ENCODE measurements around the gene STRBP.
"Not testable (repeated sequence)": the region's sequence is repeated elsewhere in the genome, so short reads cannot be mapped to it uniquely, and the experiment has no call there.

DNA sequence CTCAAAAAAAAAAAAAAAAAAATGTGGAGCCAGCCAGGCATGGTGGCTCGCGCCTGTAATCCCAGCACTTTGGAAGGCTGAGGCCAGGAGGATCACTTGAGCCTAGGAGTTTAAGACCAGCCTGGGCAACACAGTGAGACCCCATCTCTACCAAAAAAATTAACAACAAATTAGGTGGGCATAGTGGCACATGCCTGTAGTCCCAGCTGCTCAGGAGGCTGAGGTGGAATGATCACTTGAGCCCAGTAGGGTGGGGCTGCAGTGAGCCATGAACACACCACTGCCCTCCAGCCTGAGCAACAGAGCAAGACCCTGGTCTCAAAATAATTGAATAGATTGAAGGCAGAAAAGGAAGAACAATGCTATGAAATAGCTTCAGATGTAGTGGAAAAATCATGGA is 82.4 kb downstream of the STRBP start:
- not testable (repeated sequence) for TF ChIP-seq ZFX (IDR thresholded peaks at IDR 0.05)
- TF ChIP-seq, protein P1, sequence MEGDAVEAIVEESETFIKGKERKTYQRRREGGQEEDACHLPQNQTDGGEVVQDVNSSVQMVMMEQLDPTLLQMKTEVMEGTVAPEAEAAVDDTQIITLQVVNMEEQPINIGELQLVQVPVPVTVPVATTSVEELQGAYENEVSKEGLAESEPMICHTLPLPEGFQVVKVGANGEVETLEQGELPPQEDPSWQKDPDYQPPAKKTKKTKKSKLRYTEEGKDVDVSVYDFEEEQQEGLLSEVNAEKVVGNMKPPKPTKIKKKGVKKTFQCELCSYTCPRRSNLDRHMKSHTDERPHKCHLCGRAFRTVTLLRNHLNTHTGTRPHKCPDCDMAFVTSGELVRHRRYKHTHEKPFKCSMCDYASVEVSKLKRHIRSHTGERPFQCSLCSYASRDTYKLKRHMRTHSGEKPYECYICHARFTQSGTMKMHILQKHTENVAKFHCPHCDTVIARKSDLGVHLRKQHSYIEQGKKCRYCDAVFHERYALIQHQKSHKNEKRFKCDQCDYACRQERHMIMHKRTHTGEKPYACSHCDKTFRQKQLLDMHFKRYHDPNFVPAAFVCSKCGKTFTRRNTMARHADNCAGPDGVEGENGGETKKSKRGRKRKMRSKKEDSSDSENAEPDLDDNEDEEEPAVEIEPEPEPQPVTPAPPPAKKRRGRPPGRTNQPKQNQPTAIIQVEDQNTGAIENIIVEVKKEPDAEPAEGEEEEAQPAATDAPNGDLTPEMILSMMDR (conservative IDR thresholded peaks at IDR 0.05) = not testable (repeated sequence)
